HepG2 (cell line): Measurements from ENCODE around the gene DCP2. TPM values are rescaled to one million over a fixed set of nuclear protein-coding genes. Genes with fewer than 3 reads are reported as not detected.

Source experiments
- ATAC-seq: fragments of 200-7000 bp; cut with Tn5 transposase; 3 replicates; pipeline ENCODE4 v1.9.1; 2020; ENCODE audit warnings: mild to moderate bottlenecking, moderate library complexity
- BruUV-seq: library from RNA; stranded (reverse); fragments of 400-500 nt; replicated peaks from 2 replicates; lab custom pipeline; 2021; lab: Mats Ljungman, UMichigan
- CTCF ChIA-PET: fragments of 300-600 bp; formaldehyde crosslinking; extraction: SDS; loops from one replicate; lab custom pipeline; 2021; ENCODE audit warnings: low total read pairs, inconsistent platforms, low intra/inter-chr PET ratio; lab: Yijun Ruan, JAX
- POLR2A ChIA-PET: fragments of 350-600 bp; sonication (Branson Sonifier 250); formaldehyde crosslinking; loops from one replicate; lab custom pipeline; 2020; ENCODE audit warnings: antibody characterized with exemption, inconsistent platforms; lab: Yijun Ruan, JAX
- DNase-seq: peaks from one replicate; pipeline ENCODE4 v3.0.0-alpha.2; 2015; ENCODE audit warnings: low spot score
- FAIRE-seq: peaks from 3 replicates; lab custom pipeline; 2011; peaks lifted over from hg19 to GRCh38; lab: Jason Lieb, UNC
- H2AFZ ChIP-seq: one replicate; pipeline ENCODE4 v1.6.1; 2011; ENCODE audit warnings: low read length, inconsistent platforms
- H3K27ac ChIP-seq: fragments of 300-600 bp; 3 replicates; pipeline ENCODE4 v1.8.0; 2011; ENCODE audit warnings: mixed run types, mild to moderate bottlenecking, mixed read lengths, low read length, inconsistent platforms; ENCODE audit not compliant: insufficient read depth; ENCODE audit errors: extremely low read length
- H3K27me3 ChIP-seq, 2 experiments: fragments of 200-600 bp in 1 of 2; 2 replicates in 1 of 2; 3 replicates in 1 of 2; pipeline versions ENCODE4 v1.6.0 to v1.8.0; 2011; ENCODE audit warnings: low read length in 2 of 2, mild to moderate bottlenecking in 2 of 2, moderate library complexity in 2 of 2, inconsistent platforms in 1 of 2; ENCODE audit not compliant: insufficient read depth in 2 of 2, control insufficient read depth in 1 of 2
- H3K36me3 ChIP-seq, 2 experiments: fragments of 200-600 bp in 1 of 2; replicated peaks in 1 of 2; 2 replicates in 1 of 2; 3 replicates in 1 of 2; pipeline versions ENCODE4 v1.5.1 to v1.8.0; 2011; ENCODE audit warnings: low read length in 2 of 2, inconsistent platforms in 1 of 2; ENCODE audit not compliant: insufficient read depth in 2 of 2, control insufficient read depth in 1 of 2
- H3K4me1 ChIP-seq: 2 replicates; pipeline ENCODE4 v1.5.1; 2012; ENCODE audit warnings: low read length, inconsistent platforms; ENCODE audit not compliant: insufficient read depth
- H3K4me2 ChIP-seq: 2 replicates; pipeline ENCODE4 v1.6.0; 2011; ENCODE audit warnings: low read depth, low read length, inconsistent platforms
- H3K4me3 ChIP-seq, 3 experiments: fragments of 200-600 bp in 1 of 3; sonication (generic), shearing (Covaris generic) in 1 of 3; replicated peaks in 1 of 3; 2 replicates each; pipeline ENCODE4 v1.5.1; 2011 to 2016; ENCODE audit warnings: low read length in 3 of 3, inconsistent platforms in 2 of 3, low read depth in 2 of 3, mild to moderate bottlenecking in 2 of 3, control low read depth in 1 of 3, mixed read lengths in 1 of 3; ENCODE audit not compliant: insufficient read depth in 1 of 3
- H3K79me2 ChIP-seq: one replicate; pipeline ENCODE4 v1.6.1; 2011; ENCODE audit warnings: low read length, inconsistent platforms; ENCODE audit not compliant: insufficient read depth
- H3K9ac ChIP-seq: 2 replicates; pipeline ENCODE4 v1.6.0; 2011; ENCODE audit warnings: mild to moderate bottlenecking, low read depth, low read length, inconsistent platforms; ENCODE audit not compliant: insufficient read depth
- H3K9me3 ChIP-seq: 2 replicates; pipeline ENCODE4 v1.5.1; 2012; ENCODE audit warnings: mild to moderate bottlenecking, low read length
- H4K20me1 ChIP-seq: 2 replicates; pipeline ENCODE4 v1.6.0; 2011; ENCODE audit warnings: inconsistent platforms, mild to moderate bottlenecking, low read length, moderate library complexity; ENCODE audit not compliant: insufficient read depth
- HNRNPH1 ChIP-seq: fragments of 200-400 bp; formaldehyde crosslinking; optimal IDR thresholded peaks from 2 replicates; pipeline ENCODE3; 2017; ENCODE audit warnings: mild to moderate bottlenecking, low read depth, low read length
- TMF1 ChIP-seq: sonication (generic); formaldehyde crosslinking; IDR thresholded peaks from 2 replicates; pipeline ENCODE4 v1.8.1; 2022; ENCODE audit warnings: low read depth, missing genetic modification reagents
- XBP1 ChIP-seq: sonication (generic); formaldehyde crosslinking; IDR thresholded peaks from 2 replicates; pipeline ENCODE4 v1.5.0; 2020; ENCODE audit warnings: missing genetic modification reagents
- ZBTB38 ChIP-seq: sonication (generic); formaldehyde crosslinking; IDR thresholded peaks from 2 replicates; pipeline ENCODE4 v1.5.1; 2020; ENCODE audit warnings: mild to moderate bottlenecking, missing genetic modification reagents
- WGBS: methylation state at CpG from one replicate; pipeline ENCODE4 v1.1.6; 2017; ENCODE audit warnings: low lambda C conversion rate; 5-methylcytosine and 5-hydroxymethylcytosine counted together
- in situ Hi-C: cut with HindIII; loops from 2 replicates; pipeline ENCODE4 v1.10.0; 2017; ENCODE audit warnings: low pct_unique_long_range_greater_than_20kb; ENCODE audit not compliant: extremely low pct_ligation_motif_present
- intact Hi-C: fragments of 100-400 bp; cut with micrococcal nuclease; formaldehyde crosslinking; loops from one replicate; pipeline ENCODE4 v1.10.0; 2022; ENCODE audit not compliant: unreplicated experiment
- polyA plus RNA-seq, 8 experiments: library from polyadenylated mRNA; depleted of rRNA in 3 of 8; stranded (reverse) in 7 of 8; unstranded in 1 of 8; fragments of >200 nt; fragmentation: Illumina TruSeq in 4 of 8; extraction: Trizol in 4 of 8; gene quantifications; 2 replicates each; pipeline versions ENCODE4 v1.2.1 to v1.2.3, GENCODE V29; 2011 to 2016; ENCODE audit warnings: low read depth in 4 of 8, missing spikeins in 1 of 8, mixed read lengths in 1 of 8; ENCODE audit not compliant: insufficient read depth in 1 of 8
- total RNA-seq, 5 experiments: library from RNA; depleted of rRNA; stranded (reverse); fragments of >200 nt; fragmentation: Illumina TruSeq; extraction: Trizol; gene quantifications; 2 replicates each; pipeline ENCODE4 v1.2.3, GENCODE V29; 2016; ENCODE audit warnings: low read depth in 1 of 5
- TF ChIP-seq, protein P1 (sequence below): sonication (generic); formaldehyde crosslinking; IDR thresholded peaks from 2 replicates; pipeline ENCODE4 v1.5.0; 2020; ENCODE audit warnings: mild to moderate bottlenecking, missing genetic modification reagents, borderline replicate concordance
- TF ChIP-seq, protein P2 (sequence below): sonication (generic); formaldehyde crosslinking; conservative IDR thresholded peaks from 2 replicates; pipeline ENCODE4 v1.4.0; 2020; ENCODE audit warnings: missing genetic modification reagents
- TF ChIP-seq, protein P3 (sequence below): sonication (generic); formaldehyde crosslinking; IDR thresholded peaks from 2 replicates; pipeline ENCODE4 v1.4.0; 2020; ENCODE audit warnings: missing genetic modification reagents

Gene DCP2
- total and polyA plus RNA-seq, 2 of the 13 experiments (the other 11 are each of a cell fraction or from before 2014, with no cell fraction given) = 16.2 to 63.4 TPM

DNA sequence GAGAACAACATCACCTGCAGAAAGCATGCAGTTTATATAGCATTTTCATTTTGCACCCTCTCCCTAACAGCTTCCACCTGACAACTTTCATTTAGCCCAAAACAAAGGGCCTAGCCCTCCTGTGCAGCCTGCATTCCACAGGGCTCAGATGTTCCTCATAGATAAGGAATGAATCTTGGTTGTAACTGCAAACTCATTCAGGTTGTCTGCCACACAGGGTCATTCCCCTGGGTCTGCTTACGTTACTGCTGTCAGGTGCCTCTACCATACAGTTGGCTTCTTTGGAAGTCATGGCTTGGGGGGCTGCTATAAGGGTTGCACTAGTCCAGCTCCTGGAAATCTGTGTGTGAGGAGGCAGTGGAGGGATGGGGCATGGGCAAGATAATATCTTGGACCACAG, 2.7 kb upstream of the DCP2 start:
- H3K27ac ChIP-seq = no peak overlapping the region
- no peaks in the 10 kb centered on the region for H3K36me3 ChIP-seq
- peaks cover 24% of the 10 kb centered on the region for H3K79me2 ChIP-seq
- no peak for FAIRE-seq
- ChIA-PET CTCF (no interaction called here), POLR2A (no interaction called here)
- no peak for ATAC-seq
- TF ChIP-seq ZBTB38 (CRISPR knock-in tag) (no peak), HNRNPH1 (no peak), XBP1 (CRISPR knock-in tag) (no peak), TMF1 (CRISPR knock-in tag) (no peak)
- TF ChIP-seq, protein P1, sequence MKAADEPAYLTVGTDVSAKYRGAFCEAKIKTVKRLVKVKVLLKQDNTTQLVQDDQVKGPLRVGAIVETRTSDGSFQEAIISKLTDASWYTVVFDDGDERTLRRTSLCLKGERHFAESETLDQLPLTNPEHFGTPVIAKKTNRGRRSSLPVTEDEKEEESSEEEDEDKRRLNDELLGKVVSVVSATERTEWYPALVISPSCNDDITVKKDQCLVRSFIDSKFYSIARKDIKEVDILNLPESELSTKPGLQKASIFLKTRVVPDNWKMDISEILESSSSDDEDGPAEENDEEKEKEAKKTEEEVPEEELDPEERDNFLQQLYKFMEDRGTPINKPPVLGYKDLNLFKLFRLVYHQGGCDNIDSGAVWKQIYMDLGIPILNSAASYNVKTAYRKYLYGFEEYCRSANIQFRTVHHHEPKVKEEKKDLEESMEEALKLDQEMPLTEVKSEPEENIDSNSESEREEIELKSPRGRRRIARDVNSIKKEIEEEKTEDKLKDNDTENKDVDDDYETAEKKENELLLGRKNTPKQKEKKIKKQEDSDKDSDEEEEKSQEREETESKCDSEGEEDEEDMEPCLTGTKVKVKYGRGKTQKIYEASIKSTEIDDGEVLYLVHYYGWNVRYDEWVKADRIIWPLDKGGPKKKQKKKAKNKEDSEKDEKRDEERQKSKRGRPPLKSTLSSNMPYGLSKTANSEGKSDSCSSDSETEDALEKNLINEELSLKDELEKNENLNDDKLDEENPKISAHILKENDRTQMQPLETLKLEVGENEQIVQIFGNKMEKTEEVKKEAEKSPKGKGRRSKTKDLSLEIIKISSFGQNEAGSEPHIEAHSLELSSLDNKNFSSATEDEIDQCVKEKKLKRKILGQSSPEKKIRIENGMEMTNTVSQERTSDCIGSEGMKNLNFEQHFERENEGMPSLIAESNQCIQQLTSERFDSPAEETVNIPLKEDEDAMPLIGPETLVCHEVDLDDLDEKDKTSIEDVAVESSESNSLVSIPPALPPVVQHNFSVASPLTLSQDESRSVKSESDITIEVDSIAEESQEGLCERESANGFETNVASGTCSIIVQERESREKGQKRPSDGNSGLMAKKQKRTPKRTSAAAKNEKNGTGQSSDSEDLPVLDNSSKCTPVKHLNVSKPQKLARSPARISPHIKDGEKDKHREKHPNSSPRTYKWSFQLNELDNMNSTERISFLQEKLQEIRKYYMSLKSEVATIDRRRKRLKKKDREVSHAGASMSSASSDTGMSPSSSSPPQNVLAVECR (CRISPR knock-in tag) = no peak
- TF ChIP-seq, protein P2, sequence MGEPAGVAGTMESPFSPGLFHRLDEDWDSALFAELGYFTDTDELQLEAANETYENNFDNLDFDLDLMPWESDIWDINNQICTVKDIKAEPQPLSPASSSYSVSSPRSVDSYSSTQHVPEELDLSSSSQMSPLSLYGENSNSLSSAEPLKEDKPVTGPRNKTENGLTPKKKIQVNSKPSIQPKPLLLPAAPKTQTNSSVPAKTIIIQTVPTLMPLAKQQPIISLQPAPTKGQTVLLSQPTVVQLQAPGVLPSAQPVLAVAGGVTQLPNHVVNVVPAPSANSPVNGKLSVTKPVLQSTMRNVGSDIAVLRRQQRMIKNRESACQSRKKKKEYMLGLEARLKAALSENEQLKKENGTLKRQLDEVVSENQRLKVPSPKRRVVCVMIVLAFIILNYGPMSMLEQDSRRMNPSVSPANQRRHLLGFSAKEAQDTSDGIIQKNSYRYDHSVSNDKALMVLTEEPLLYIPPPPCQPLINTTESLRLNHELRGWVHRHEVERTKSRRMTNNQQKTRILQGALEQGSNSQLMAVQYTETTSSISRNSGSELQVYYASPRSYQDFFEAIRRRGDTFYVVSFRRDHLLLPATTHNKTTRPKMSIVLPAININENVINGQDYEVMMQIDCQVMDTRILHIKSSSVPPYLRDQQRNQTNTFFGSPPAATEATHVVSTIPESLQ = no peak
- TF ChIP-seq, protein P3, sequence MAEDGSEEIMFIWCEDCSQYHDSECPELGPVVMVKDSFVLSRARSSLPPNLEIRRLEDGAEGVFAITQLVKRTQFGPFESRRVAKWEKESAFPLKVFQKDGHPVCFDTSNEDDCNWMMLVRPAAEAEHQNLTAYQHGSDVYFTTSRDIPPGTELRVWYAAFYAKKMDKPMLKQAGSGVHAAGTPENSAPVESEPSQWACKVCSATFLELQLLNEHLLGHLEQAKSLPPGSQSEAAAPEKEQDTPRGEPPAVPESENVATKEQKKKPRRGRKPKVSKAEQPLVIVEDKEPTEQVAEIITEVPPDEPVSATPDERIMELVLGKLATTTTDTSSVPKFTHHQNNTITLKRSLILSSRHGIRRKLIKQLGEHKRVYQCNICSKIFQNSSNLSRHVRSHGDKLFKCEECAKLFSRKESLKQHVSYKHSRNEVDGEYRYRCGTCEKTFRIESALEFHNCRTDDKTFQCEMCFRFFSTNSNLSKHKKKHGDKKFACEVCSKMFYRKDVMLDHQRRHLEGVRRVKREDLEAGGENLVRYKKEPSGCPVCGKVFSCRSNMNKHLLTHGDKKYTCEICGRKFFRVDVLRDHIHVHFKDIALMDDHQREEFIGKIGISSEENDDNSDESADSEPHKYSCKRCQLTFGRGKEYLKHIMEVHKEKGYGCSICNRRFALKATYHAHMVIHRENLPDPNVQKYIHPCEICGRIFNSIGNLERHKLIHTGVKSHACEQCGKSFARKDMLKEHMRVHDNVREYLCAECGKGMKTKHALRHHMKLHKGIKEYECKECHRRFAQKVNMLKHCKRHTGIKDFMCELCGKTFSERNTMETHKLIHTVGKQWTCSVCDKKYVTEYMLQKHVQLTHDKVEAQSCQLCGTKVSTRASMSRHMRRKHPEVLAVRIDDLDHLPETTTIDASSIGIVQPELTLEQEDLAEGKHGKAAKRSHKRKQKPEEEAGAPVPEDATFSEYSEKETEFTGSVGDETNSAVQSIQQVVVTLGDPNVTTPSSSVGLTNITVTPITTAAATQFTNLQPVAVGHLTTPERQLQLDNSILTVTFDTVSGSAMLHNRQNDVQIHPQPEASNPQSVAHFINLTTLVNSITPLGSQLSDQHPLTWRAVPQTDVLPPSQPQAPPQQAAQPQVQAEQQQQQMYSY (CRISPR knock-in tag) = no peak
- H4K20me1 ChIP-seq = no peaks in the 10 kb centered on the region; the same call in 1 of the 2 replicates
- no peak overlapping the region for H3K4me2 ChIP-seq
- in situ Hi-C loops = no loop called here
- 71% methylated on average over 1 of the region's 1 CpG for WGBS
- intact Hi-C loops = no loop called here
- H3K9me3 ChIP-seq = no peaks in the 10 kb centered on the region
- no peak for DNase-seq
- H3K9ac ChIP-seq = no peak overlapping the region
- H2AFZ ChIP-seq = no peak overlapping the region
- BruUV-seq = no TSS peak
- no peaks in the 10 kb centered on the region; a peak in 1 of 5 replicates for H3K27me3 ChIP-seq
- H3K4me1 ChIP-seq = peaks cover 28% of the 10 kb centered on the region
- no peak overlapping the region for H3K4me3 ChIP-seq
